ENCODE measurements around the gene AHRR. TPM values are rescaled to one million over a fixed set of nuclear protein-coding genes. Genes with fewer than 3 reads are reported as not detected.
A peak's percentile ranks its signal among the peaks of the same experiment; 100 is the strongest.

The AHRR gene
- total RNA-seq, 1 experiment from 2014 or later = 2.2 TPM

- peak; percentile 17 for DNase-seq
- H3K27me3 Mint-ChIP-seq (ENCODE audit: low read depth) = peaks cover 14% of the 10 kb centered on the region
Observed at GRCh38 chr5:359301-359897, 37.9 kb downstream of the AHRR start.

More at GRCh38 chr5:359301-359897, 37.9 kb downstream of the AHRR start:
- Histone ChIP-seq H3K9ac (ENCODE audit: extremely low read depth, insufficient read length, low read length) (no peak overlapping the region), H3K23ac (ENCODE audit: insufficient read length, low read depth, low read length) (no peak overlapping the region), H3K4me2 (ENCODE audit: insufficient read depth, insufficient read length, low read length) (no peak overlapping the region), H3K79me1 (ENCODE audit: insufficient read depth, low read depth, low read length, poor library complexity, severe bottlenecking) (no peaks in the 10 kb centered on the region), H3K18ac (ENCODE audit: insufficient read length, low read depth, low read length) (no peak overlapping the region), H3T11ph (ENCODE audit: low read length) (no peak overlapping the region), H3K27me3 (ENCODE audit: insufficient read depth, low read length) (no peaks in the 10 kb centered on the region), H3K4me1 (ENCODE audit: insufficient read depth, low read length) (no peaks in the 10 kb centered on the region), H4K91ac (ENCODE audit: insufficient read length, low read depth, low read length) (no peak overlapping the region), H3K79me2 (ENCODE audit: insufficient read depth, low read length) (no peaks in the 10 kb centered on the region), H3K27ac (ENCODE audit: insufficient read length, low read depth, low read length) (no peak overlapping the region), H2AK5ac (ENCODE audit: insufficient read length, low read length) (no peak overlapping the region), H3K23me2 (ENCODE audit: insufficient read length, low read depth, low read length, poor library complexity, severe bottlenecking) (no peaks in the 10 kb centered on the region), H2BK5ac (ENCODE audit: insufficient read length, low read length) (no peak overlapping the region), H2BK15ac (ENCODE audit: low read depth, low read length) (no peak overlapping the region), H3K4ac (ENCODE audit: low read depth, low read length) (no peak overlapping the region), H2BK120ac (ENCODE audit: low read depth, low read length, poor library complexity, severe bottlenecking) (no peak overlapping the region), H2BK12ac (ENCODE audit: insufficient read length, low read depth, low read length) (no peak overlapping the region), H4K5ac (ENCODE audit: insufficient read length, low read depth, low read length) (no peak overlapping the region), H2BK20ac (ENCODE audit: low read depth, low read length, poor library complexity, severe bottlenecking) (no peak overlapping the region), H3K9me3 (ENCODE audit: control insufficient read depth, low read depth, low read length) (no peaks in the 10 kb centered on the region), H3K56ac (ENCODE audit: insufficient read length, low read depth, low read length) (no peak overlapping the region), H3K14ac (ENCODE audit: insufficient read depth, low read length) (no peak overlapping the region), H4K20me1 (ENCODE audit: control insufficient read depth, insufficient read depth, insufficient read length) (no peaks in the 10 kb centered on the region), H2AFZ (ENCODE audit: low read length) (no peak overlapping the region), H4K8ac (replicated peaks; ENCODE audit: insufficient read length, low read depth, low read length) (no peak overlapping the region)
- no peak overlapping the region for H3K27ac Mint-ChIP-seq
- no peaks in the 10 kb centered on the region for H3K36me3 Mint-ChIP-seq (ENCODE audit: insufficient read depth in 1 of 3, low read depth in 3 of 3)
- no CpG with 5 or more reads among the region's 23 CpGs for WGBS (ENCODE audit: extremely low coverage, insufficient read length, low lambda C conversion rate)
- no peaks in the 10 kb centered on the region for H3K4me1 Mint-ChIP-seq
- H3K4me3 Mint-ChIP-seq = no peak overlapping the region
- TF ChIP-seq CTCF (conservative IDR thresholded peaks at IDR 0.05) = no peak
- peaks cover 0 to 2% of the 10 kb centered on the region in 2 experiments; a peak in 2 of 5 replicates for H3K9me3 Mint-ChIP-seq
